ENCODE data around the gene PLA2G2D. TPM values are rescaled to one million over a fixed set of nuclear protein-coding genes. Genes with fewer than 3 reads are reported as not detected.

PLA2G2D gene
- total RNA-seq, 1 experiment from 2014 or later: not detected

- Histone ChIP-seq H3K9me2 (replicated peaks; ENCODE audit: insufficient read depth, low read length) (no peaks in the 10 kb centered on the region), H3K27me3 (ENCODE audit: low read length) (no peaks in the 10 kb centered on the region), H3K27ac (ENCODE audit: low read length) (no peak overlapping the region), H3K36me3 (ENCODE audit: insufficient read depth, low read length) (no peaks in the 10 kb centered on the region), H3K9me3 (ENCODE audit: low read length) (no peaks in the 10 kb centered on the region; the same call in 1 of the 2 replicates), H3K79me2 (ENCODE audit: low read length) (no peaks in the 10 kb centered on the region), H4K20me1 (ENCODE audit: insufficient read depth, low read depth, low read length) (no peaks in the 10 kb centered on the region), H3K9ac (ENCODE audit: low read length) (no peak overlapping the region), H2AFZ (ENCODE audit: low read length) (no peak overlapping the region), H3K4me2 (ENCODE audit: low read depth, low read length, poor library complexity, severe bottlenecking) (no peak overlapping the region), H3K4me3 (ENCODE audit: low read length) (no peak overlapping the region), H3K4me1 (ENCODE audit: low read length) (no peaks in the 10 kb centered on the region)
- DNase-seq: no peak
These were observed 7.6 kb upstream of the PLA2G2D start for GRCh38 chr1:20126806-20127440.

- H4K20me1 ChIP-seq (ENCODE audit: insufficient read depth, low read depth, low read length): no peaks in the 10 kb centered on the region
- no peak overlapping the region for H3K4me2 ChIP-seq (ENCODE audit: low read depth, low read length, poor library complexity, severe bottlenecking)
- no peaks in the 10 kb centered on the region for H3K27me3 ChIP-seq (ENCODE audit: low read length)
- H3K79me2 ChIP-seq (ENCODE audit: low read length): no peaks in the 10 kb centered on the region
- H3K9me2 ChIP-seq (replicated peaks; ENCODE audit: insufficient read depth, low read length): no peaks in the 10 kb centered on the region
- no peak overlapping the region for H3K9ac ChIP-seq (ENCODE audit: low read length)
- H2AFZ ChIP-seq (ENCODE audit: low read length): no peak overlapping the region
- DNase-seq: no peak
- H3K4me1 ChIP-seq (ENCODE audit: low read length): no peaks in the 10 kb centered on the region
- H3K27ac ChIP-seq (ENCODE audit: low read length): no peak overlapping the region
- no peaks in the 10 kb centered on the region; the same call in 1 of the 2 replicates for H3K9me3 ChIP-seq (ENCODE audit: low read length)
- H3K36me3 ChIP-seq (ENCODE audit: insufficient read depth, low read length): no peaks in the 10 kb centered on the region
- no peak overlapping the region for H3K4me3 ChIP-seq (ENCODE audit: low read length)
These were observed 6.9 kb upstream of the PLA2G2D start for GRCh38 chr1:20126041-20126805.

GRCh38 chr1:20125100-20125499, 5.8 kb upstream of the PLA2G2D start:
- Histone ChIP-seq H3K4me2 (ENCODE audit: low read depth, low read length, poor library complexity, severe bottlenecking) (no peak overlapping the region), H3K9ac (ENCODE audit: low read length) (no peak overlapping the region), H3K27me3 (ENCODE audit: low read length) (no peaks in the 10 kb centered on the region), H2AFZ (ENCODE audit: low read length) (no peak overlapping the region), H3K4me1 (ENCODE audit: low read length) (no peaks in the 10 kb centered on the region), H3K9me3 (ENCODE audit: low read length) (no peaks in the 10 kb centered on the region; the same call in 1 of the 2 replicates), H3K9me2 (replicated peaks; ENCODE audit: insufficient read depth, low read length) (no peaks in the 10 kb centered on the region), H3K36me3 (ENCODE audit: insufficient read depth, low read length) (no peaks in the 10 kb centered on the region), H3K79me2 (ENCODE audit: low read length) (no peaks in the 10 kb centered on the region), H3K4me3 (ENCODE audit: low read length) (no peak overlapping the region), H3K27ac (ENCODE audit: low read length) (no peak overlapping the region), H4K20me1 (ENCODE audit: insufficient read depth, low read depth, low read length) (no peaks in the 10 kb centered on the region)
- no peak for DNase-seq

GRCh38 chr1:20124456-20125057, 5.2 kb upstream of the PLA2G2D start:
- no peak overlapping the region for H2AFZ ChIP-seq (ENCODE audit: low read length)
- no peaks in the 10 kb centered on the region for H3K79me2 ChIP-seq (ENCODE audit: low read length)
- H3K4me2 ChIP-seq (ENCODE audit: low read depth, low read length, poor library complexity, severe bottlenecking): no peak overlapping the region
- no peak overlapping the region for H3K4me3 ChIP-seq (ENCODE audit: low read length)
- H4K20me1 ChIP-seq (ENCODE audit: insufficient read depth, low read depth, low read length): no peaks in the 10 kb centered on the region
- no peaks in the 10 kb centered on the region for H3K4me1 ChIP-seq (ENCODE audit: low read length)
- H3K36me3 ChIP-seq (ENCODE audit: insufficient read depth, low read length): no peaks in the 10 kb centered on the region
- H3K9me3 ChIP-seq (ENCODE audit: low read length): no peaks in the 10 kb centered on the region
- no peak overlapping the region for H3K27ac ChIP-seq (ENCODE audit: low read length)
- no peak overlapping the region for H3K9ac ChIP-seq (ENCODE audit: low read length)
- H3K27me3 ChIP-seq (ENCODE audit: low read length): no peaks in the 10 kb centered on the region
- DNase-seq: no peak
- H3K9me2 ChIP-seq (replicated peaks; ENCODE audit: insufficient read depth, low read length): no peaks in the 10 kb centered on the region

GRCh38 chr1:20123722-20124455, 4.6 kb upstream of the PLA2G2D start:
- peak; percentile 40 for DNase-seq

GRCh38 chr1:20120796-20121195, 1.5 kb upstream of the PLA2G2D start:
- Histone ChIP-seq H3K9me2 (replicated peaks; ENCODE audit: insufficient read depth, low read length) (no peaks in the 10 kb centered on the region), H2AFZ (ENCODE audit: low read length) (no peak overlapping the region), H3K4me1 (ENCODE audit: low read length) (no peaks in the 10 kb centered on the region), H3K27me3 (ENCODE audit: low read length) (no peaks in the 10 kb centered on the region), H3K9ac (ENCODE audit: low read length) (no peak overlapping the region), H3K79me2 (ENCODE audit: low read length) (no peaks in the 10 kb centered on the region), H3K27ac (ENCODE audit: low read length) (no peak overlapping the region), H3K4me3 (ENCODE audit: low read length) (no peak overlapping the region), H4K20me1 (ENCODE audit: insufficient read depth, low read depth, low read length) (no peaks in the 10 kb centered on the region), H3K4me2 (ENCODE audit: low read depth, low read length, poor library complexity, severe bottlenecking) (no peak overlapping the region), H3K9me3 (ENCODE audit: low read length) (no peaks in the 10 kb centered on the region), H3K36me3 (ENCODE audit: insufficient read depth, low read length) (no peaks in the 10 kb centered on the region)
- DNase-seq: no peak

More at GRCh38 chr1:20123722-20124455, 4.6 kb upstream of the PLA2G2D start:
- H3K9me2 ChIP-seq (replicated peaks; ENCODE audit: insufficient read depth, low read length): no peaks in the 10 kb centered on the region
- no peaks in the 10 kb centered on the region for H3K9me3 ChIP-seq (ENCODE audit: low read length)
- H3K4me2 ChIP-seq (ENCODE audit: low read depth, low read length, poor library complexity, severe bottlenecking): no peak overlapping the region
- no peaks in the 10 kb centered on the region for H3K27me3 ChIP-seq (ENCODE audit: low read length)
- no peak overlapping the region for H3K9ac ChIP-seq (ENCODE audit: low read length)
- H4K20me1 ChIP-seq (ENCODE audit: insufficient read depth, low read depth, low read length): no peaks in the 10 kb centered on the region
- no peak overlapping the region for H2AFZ ChIP-seq (ENCODE audit: low read length)
- H3K79me2 ChIP-seq (ENCODE audit: low read length): no peaks in the 10 kb centered on the region
- no peaks in the 10 kb centered on the region for H3K4me1 ChIP-seq (ENCODE audit: low read length)
- no peak overlapping the region for H3K4me3 ChIP-seq (ENCODE audit: low read length)
- no peaks in the 10 kb centered on the region for H3K36me3 ChIP-seq (ENCODE audit: insufficient read depth, low read length)
- H3K27ac ChIP-seq (ENCODE audit: low read length): no peak overlapping the region

GRCh38 chr1:20117236-20117635, 2.1 kb downstream of the PLA2G2D start:
- H3K9me3 ChIP-seq (ENCODE audit: low read length): no peaks in the 10 kb centered on the region
- no peak overlapping the region for H3K4me2 ChIP-seq (ENCODE audit: low read depth, low read length, poor library complexity, severe bottlenecking)
- no peaks in the 10 kb centered on the region for H3K79me2 ChIP-seq (ENCODE audit: low read length)
- H3K36me3 ChIP-seq (ENCODE audit: insufficient read depth, low read length): no peaks in the 10 kb centered on the region
- no peak overlapping the region for H2AFZ ChIP-seq (ENCODE audit: low read length)
- H3K27ac ChIP-seq (ENCODE audit: low read length): no peak overlapping the region
- H3K9me2 ChIP-seq (replicated peaks; ENCODE audit: insufficient read depth, low read length): no peaks in the 10 kb centered on the region
- no peaks in the 10 kb centered on the region for H3K4me1 ChIP-seq (ENCODE audit: low read length)
- H3K9ac ChIP-seq (ENCODE audit: low read length): no peak overlapping the region
- H4K20me1 ChIP-seq (ENCODE audit: insufficient read depth, low read depth, low read length): no peaks in the 10 kb centered on the region
- no peak overlapping the region for H3K4me3 ChIP-seq (ENCODE audit: low read length)
- H3K27me3 ChIP-seq (ENCODE audit: low read length): no peaks in the 10 kb centered on the region
- no peak for DNase-seq

- Histone ChIP-seq H3K9me3 (ENCODE audit: low read length) (no peaks in the 10 kb centered on the region), H3K27ac (ENCODE audit: low read length) (no peak overlapping the region), H2AFZ (ENCODE audit: low read length) (no peak overlapping the region), H4K20me1 (ENCODE audit: insufficient read depth, low read depth, low read length) (no peaks in the 10 kb centered on the region), H3K27me3 (ENCODE audit: low read length) (no peaks in the 10 kb centered on the region), H3K79me2 (ENCODE audit: low read length) (no peaks in the 10 kb centered on the region), H3K4me1 (ENCODE audit: low read length) (no peaks in the 10 kb centered on the region), H3K4me3 (ENCODE audit: low read length) (no peak overlapping the region), H3K36me3 (ENCODE audit: insufficient read depth, low read length) (no peaks in the 10 kb centered on the region), H3K9ac (ENCODE audit: low read length) (no peak overlapping the region), H3K9me2 (replicated peaks; ENCODE audit: insufficient read depth, low read length) (no peaks in the 10 kb centered on the region), H3K4me2 (ENCODE audit: low read depth, low read length, poor library complexity, severe bottlenecking) (no peak overlapping the region)
- no peak for DNase-seq
These were observed 3.4 kb downstream of the PLA2G2D start for GRCh38 chr1:20115916-20116315.
